Naive thymus-derived CD4-positive, alpha-beta T cell (primary cell): ENCODE results near the gene NDUFS2. TPM values are rescaled to one million over a fixed set of nuclear protein-coding genes. Genes with fewer than 3 reads are reported as not detected.
A peak's percentile ranks its signal among the peaks of the same experiment; 100 is the strongest.

Experiments used
- ATAC-seq: fragments of 150-1000 bp; cut with Tn5 transposase; 2 replicates; pipeline ENCODE4 v1.10.0; 2021; ENCODE audit warnings: mild to moderate bottlenecking, moderate library complexity
- CTCF ChIA-PET: fragments of 350-600 bp; sonication (Branson Sonifier 250); formaldehyde crosslinking; loops from one replicate; lab custom pipeline; 2021; ENCODE audit warnings: antibody characterized with exemption; lab: Charles Lee
- POLR2A ChIA-PET: fragments of 350-600 bp; sonication (Branson Sonifier 250); formaldehyde crosslinking; loops from one replicate; lab custom pipeline; 2021; ENCODE audit warnings: antibody characterized with exemption, inconsistent platforms; lab: Charles Lee
- DNase-seq, 9 donors: peaks; one replicate each; pipeline versions ENCODE4 v3.0.0 to v3.0.0-alpha.2; 2020 to 2022; ENCODE audit warnings: mixed read lengths in 1 of 9
- H3K27ac ChIP-seq: one replicate; pipeline ENCODE4 v1.7.0; 2013; ENCODE audit warnings: mild to moderate bottlenecking, low read depth, low read length, moderate library complexity
- H3K27me3 ChIP-seq, 2 donors: one replicate each; pipeline ENCODE4 v1.7.0; 2013; ENCODE audit warnings: low read length in 2 of 2, mild to moderate bottlenecking in 2 of 2, moderate library complexity in 2 of 2; ENCODE audit not compliant: control insufficient read depth in 2 of 2, insufficient read depth in 2 of 2
- H3K36me3 ChIP-seq, 3 experiments: 1 replicate in 2 of 3; 2 replicates in 1 of 3; pipeline ENCODE4 v1.7.0; 2013; ENCODE audit warnings: low read length in 3 of 3, mild to moderate bottlenecking in 3 of 3, moderate library complexity in 1 of 3; ENCODE audit not compliant: insufficient read depth in 3 of 3, control insufficient read depth in 2 of 3
- H3K4me1 ChIP-seq, 2 donors: one replicate each; pipeline ENCODE4 v1.7.0; 2013; ENCODE audit warnings: low read length in 2 of 2, mild to moderate bottlenecking in 2 of 2, moderate library complexity in 1 of 2; ENCODE audit not compliant: control insufficient read depth in 2 of 2, insufficient read depth in 2 of 2
- H3K4me3 ChIP-seq: 2 replicates; pipeline ENCODE4 v1.7.0; 2013; ENCODE audit warnings: mild to moderate bottlenecking, low read length
- H3K9me3 ChIP-seq, 3 experiments: 1 replicate in 2 of 3; 2 replicates in 1 of 3; pipeline ENCODE4 v1.7.0; 2013; ENCODE audit warnings: low read length in 3 of 3; ENCODE audit not compliant: control insufficient read depth in 2 of 3
- H3K27ac Mint-ChIP-seq, 9 donors: one replicate each; pipeline ENCODE4 v1.8.0; 2020 to 2022; ENCODE audit warnings: mixed read lengths in 9 of 9, mild to moderate bottlenecking in 8 of 9, moderate library complexity in 5 of 9, inconsistent platforms in 2 of 9
- H3K27me3 Mint-ChIP-seq, 5 donors: one replicate each; pipeline ENCODE4 v1.8.0; 2021 to 2022; ENCODE audit warnings: mixed read lengths in 5 of 5, mild to moderate bottlenecking in 1 of 5
- H3K36me3 Mint-ChIP-seq, 5 donors: one replicate each; pipeline ENCODE4 v1.8.0; 2020 to 2022; ENCODE audit warnings: mixed read lengths in 5 of 5, mild to moderate bottlenecking in 3 of 5, inconsistent platforms in 1 of 5
- H3K4me1 Mint-ChIP-seq, 7 donors: one replicate each; pipeline ENCODE4 v1.8.0; 2020 to 2022; ENCODE audit warnings: mixed read lengths in 7 of 7, mild to moderate bottlenecking in 3 of 7, inconsistent platforms in 1 of 7
- H3K4me3 Mint-ChIP-seq, 10 donors: one replicate each; pipeline ENCODE4 v1.8.0; 2020 to 2022; ENCODE audit warnings: mild to moderate bottlenecking in 10 of 10, mixed read lengths in 10 of 10, moderate library complexity in 6 of 10, inconsistent platforms in 2 of 10
- H3K9me3 Mint-ChIP-seq, 11 donors: one replicate each; pipeline ENCODE4 v1.8.0; 2020 to 2022; ENCODE audit warnings: mixed read lengths in 11 of 11, mild to moderate bottlenecking in 4 of 11, inconsistent platforms in 1 of 11, moderate library complexity in 1 of 11
- intact Hi-C, 2 donors: fragments of 100-400 bp; cut with micrococcal nuclease; formaldehyde crosslinking; loops; one replicate each; pipeline ENCODE4 v1.15.1; 2023
- polyA plus RNA-seq, 2 donors: library from polyadenylated mRNA; unstranded; fragments of 300-500 nt; fragmentation: Illumina TruSeq; gene quantifications; one replicate each; pipeline ENCODE4 v1.2.3, GENCODE V29; 2021
- total RNA-seq, 6 experiments: library from RNA in 5 of 6; stranded (reverse) in 5 of 6; gene quantifications; 1 replicate in 5 of 6; 2 replicates in 1 of 6; pipeline ENCODE4 v1.2.3 and lab custom pipeline; 2021 to 2026

The NDUFS2 gene
- total and polyA plus RNA-seq, 7 experiments from 2014 or later = 64.1 to 131 (median 94.6) TPM

GRCh38 chr1:161159087-161159912, 42.9 kb upstream of the NDUFS2 start, which contains the start of gene USP21:
TSS of gene USP21 (plus strand) at chr1:161159500. CDS start at chr1:161160641, 1,141 bp downstream.
- H3K36me3 Mint-ChIP-seq = peaks cover 14 to 26% (median 21%) of the 10 kb centered on the region in 5 donors
- POLR2A ChIA-PET = interaction anchor here (0.9 to 6.2 kb wide), 8 partner anchors 7 to 114 kb away, joined by 3 to 63 read pairs (median 6); partner anchors contain the start of genes PPOX and USF1
- intact Hi-C loops = loop anchor here (1.0 to 5.0 kb wide), 7 partner anchors 18 to 322 kb away; partner anchors contain the start of genes DEDD (in 2 of the 2), NDUFS2 (in 2 of the 2) and B4GALT3 (in 1 of the 2)

GRCh38 chr1:161159913-161160243, 42.3 kb upstream of the NDUFS2 start:
- peaks cover 0 to 64% (median 0%) of the 10 kb centered on the region in 3 experiments for H3K36me3 ChIP-seq
- Mint-ChIP-seq H3K27ac (peak overlapping the region; percentile 67 to 97 (median 91)), H3K4me1 (peaks cover 33 to 78% (median 66%) of the 10 kb centered on the region in 7 donors), H3K4me3 (peak overlapping the region; percentile 88 to 94 (median 92)), H3K9me3 (no peaks in the 10 kb centered on the region), H3K27me3 (no peaks in the 10 kb centered on the region), H3K36me3 (peaks cover 13 to 26% (median 21%) of the 10 kb centered on the region in 5 donors)
- ChIA-PET POLR2A (interaction anchor here (1.0 kb wide), 1 partner anchor 42 kb away, joined by 3 read pairs; the partner anchor contains the start of gene NDUFS2), CTCF (no interaction called here)
- no peaks in the 10 kb centered on the region for H3K9me3 ChIP-seq
- no peak for ATAC-seq
- H3K4me1 ChIP-seq = peaks cover 27 to 30% of the 10 kb centered on the region in 2 donors
- H3K27me3 ChIP-seq = no peaks in the 10 kb centered on the region
- no peak for DNase-seq
- peak overlapping the region; percentile 84 for H3K27ac ChIP-seq
- intact Hi-C loops = loop anchor here (1.0 to 5.0 kb wide), 7 partner anchors 17 to 323 kb away; partner anchors contain the start of genes DEDD (in 2 of the 2), NDUFS2 (in 2 of the 2) and B4GALT3 (in 1 of the 2)
- peak overlapping the region; percentile 68 for H3K4me3 ChIP-seq

More at GRCh38 chr1:161159087-161159912, 42.9 kb upstream of the NDUFS2 start, which contains the start of gene USP21:
- Mint-ChIP-seq H3K27ac (peak within 1 kb of the TSS; percentile 89 to 97 (median 93)), H3K4me1 (peaks cover 35 to 76% (median 67%) of the 10 kb centered on the region in 7 donors), H3K4me3 (peak within 1 kb of the TSS; percentile 88 to 94 (median 92)), H3K9me3 (no peaks in the 10 kb centered on the region), H3K27me3 (no peaks in the 10 kb centered on the region)
- CTCF ChIA-PET = interaction anchor here (1.4 kb wide), 1 partner anchor 27 kb away, joined by 3 read pairs; the partner anchor contains the start of gene DEDD
- DNase-seq (peak; percentile 86 to 93 (median 91)), ATAC-seq (peak; percentile 95)
- Histone ChIP-seq H3K4me3 (peak within 1 kb of the TSS; percentile 68), H3K4me1 (peaks cover 31 to 34% of the 10 kb centered on the region in 2 donors), H3K9me3 (no peaks in the 10 kb centered on the region), H3K27ac (peak within 1 kb of the TSS; percentile 84), H3K27me3 (no peaks in the 10 kb centered on the region), H3K36me3 (peaks cover 0 to 58% (median 0%) of the 10 kb centered on the region in 3 experiments)

- Mint-ChIP-seq H3K27ac (peak overlapping the region in 7 of 9 donors; percentile 32 to 91 (median 79)), H3K4me3 (peak overlapping the region; percentile 88 to 94 (median 92)), H3K9me3 (no peaks in the 10 kb centered on the region), H3K27me3 (no peaks in the 10 kb centered on the region), H3K36me3 (peaks cover 5 to 26% (median 18%) of the 10 kb centered on the region in 5 donors), H3K4me1 (peaks cover 33 to 78% (median 65%) of the 10 kb centered on the region in 7 donors)
- DNase-seq = no peak
- H3K4me3 ChIP-seq = no peak overlapping the region
- POLR2A ChIA-PET = interaction anchor here (1.0 to 2.6 kb wide), 3 partner anchors 16 to 41 kb away, joined by 3 to 9 read pairs (median 8); partner anchors contain the start of genes B4GALT3 and NDUFS2
- intact Hi-C loops = no loop called here
- H3K27me3 ChIP-seq = no peaks in the 10 kb centered on the region
- H3K9me3 ChIP-seq = no peaks in the 10 kb centered on the region
- H3K36me3 ChIP-seq = peaks cover 0 to 64% (median 0%) of the 10 kb centered on the region in 3 experiments
- peak overlapping the region; percentile 84 for H3K27ac ChIP-seq
- CTCF ChIA-PET = no interaction called here
- peaks cover 22 to 28% of the 10 kb centered on the region in 2 donors for H3K4me1 ChIP-seq
- no peak for ATAC-seq
Measured at GRCh38 chr1:161160671-161161145, 41.5 kb upstream of the NDUFS2 start.

- ChIA-PET POLR2A (interaction anchor here (0.5 to 2.6 kb wide), 9 partner anchors 8 to 110 kb away, joined by 3 to 9 read pairs (median 5); partner anchors contain the start of genes B4GALT3, NDUFS2 and UFC1), CTCF (interaction anchor here (0.6 to 1.6 kb wide), 3 partner anchors 21 to 220 kb away, joined by 3 to 4 read pairs (median 4); no protein-coding TSS in a partner anchor)
- intact Hi-C loops = no loop called here
- no peaks in the 10 kb centered on the region for H3K27me3 Mint-ChIP-seq
- H3K9me3 ChIP-seq = no peaks in the 10 kb centered on the region
- peaks cover 37 to 83% (median 69%) of the 10 kb centered on the region in 7 donors for H3K4me1 Mint-ChIP-seq
- H3K36me3 ChIP-seq = peaks cover 0 to 64% (median 0%) of the 10 kb centered on the region in 3 experiments
- H3K27me3 ChIP-seq = no peaks in the 10 kb centered on the region
- no peak overlapping the region for H3K27ac ChIP-seq
- peak overlapping the region in 7 of 9 donors; percentile 24 to 89 (median 74) for H3K27ac Mint-ChIP-seq
- no peak overlapping the region for H3K4me3 ChIP-seq
- H3K9me3 Mint-ChIP-seq = no peaks in the 10 kb centered on the region
- peaks cover 5 to 26% (median 17%) of the 10 kb centered on the region in 5 donors for H3K36me3 Mint-ChIP-seq
- H3K4me3 Mint-ChIP-seq = peak overlapping the region in 7 of 10 donors; percentile 20 to 94 (median 47)
- peaks cover 26 to 28% of the 10 kb centered on the region in 2 donors for H3K4me1 ChIP-seq
- DNase-seq = no peak
- no peak for ATAC-seq
Measured at GRCh38 chr1:161161652-161162051, 40.5 kb upstream of the NDUFS2 start.

- Histone ChIP-seq H3K27ac (no peak overlapping the region), H3K4me1 (peaks cover 30 to 32% of the 10 kb centered on the region in 2 donors), H3K4me3 (no peak overlapping the region), H3K9me3 (no peaks in the 10 kb centered on the region), H3K27me3 (no peaks in the 10 kb centered on the region), H3K36me3 (peaks cover 0 to 61% (median 0%) of the 10 kb centered on the region in 3 experiments)
- Mint-ChIP-seq H3K27me3 (no peaks in the 10 kb centered on the region), H3K9me3 (no peaks in the 10 kb centered on the region), H3K4me3 (peak overlapping the region in 6 of 10 donors; percentile 20 to 94 (median 45)), H3K27ac (peak overlapping the region in 5 of 9 donors; percentile 24 to 82 (median 74)), H3K4me1 (peaks cover 41 to 87% (median 71%) of the 10 kb centered on the region in 7 donors), H3K36me3 (peaks cover 5 to 23% (median 15%) of the 10 kb centered on the region in 5 donors)
- ChIA-PET CTCF (interaction anchor here (1.0 to 1.6 kb wide), 3 partner anchors 20 to 220 kb away, joined by 3 to 4 read pairs (median 3); partner anchors contain the start of gene NDUFS2), POLR2A (interaction anchor here (0.5 to 2.6 kb wide), 9 partner anchors 8 to 109 kb away, joined by 3 to 9 read pairs (median 5); partner anchors contain the start of genes B4GALT3, NDUFS2 and UFC1)
- ATAC-seq (no peak), DNase-seq (no peak)
- intact Hi-C loops = no loop called here
Measured at GRCh38 chr1:161162052-161162451, 40.1 kb upstream of the NDUFS2 start.
